DOHH2 (cell line): ENCODE results near the gene INF2.

Experiments
- EZH2phosphoT487 ChIP-seq: fragments of 200-600 bp; sonication (generic); IDR thresholded peaks from 2 replicates; pipeline ENCODE4 v1.6.1; 2017; ENCODE audit warnings: borderline replicate concordance, mild to moderate bottlenecking, antibody characterized with exemption, low read length, moderate library complexity, mixed read lengths
- TF ChIP-seq, protein P1 (sequence below): fragments of 200-600 bp; sonication (generic); IDR thresholded peaks from one replicate; pipeline ENCODE4 v1.5.1; 2014; ENCODE audit warnings: antibody characterized with exemption, mild to moderate bottlenecking, low read depth, low read length; ENCODE audit not compliant: poor library complexity, severe bottlenecking

DNA sequence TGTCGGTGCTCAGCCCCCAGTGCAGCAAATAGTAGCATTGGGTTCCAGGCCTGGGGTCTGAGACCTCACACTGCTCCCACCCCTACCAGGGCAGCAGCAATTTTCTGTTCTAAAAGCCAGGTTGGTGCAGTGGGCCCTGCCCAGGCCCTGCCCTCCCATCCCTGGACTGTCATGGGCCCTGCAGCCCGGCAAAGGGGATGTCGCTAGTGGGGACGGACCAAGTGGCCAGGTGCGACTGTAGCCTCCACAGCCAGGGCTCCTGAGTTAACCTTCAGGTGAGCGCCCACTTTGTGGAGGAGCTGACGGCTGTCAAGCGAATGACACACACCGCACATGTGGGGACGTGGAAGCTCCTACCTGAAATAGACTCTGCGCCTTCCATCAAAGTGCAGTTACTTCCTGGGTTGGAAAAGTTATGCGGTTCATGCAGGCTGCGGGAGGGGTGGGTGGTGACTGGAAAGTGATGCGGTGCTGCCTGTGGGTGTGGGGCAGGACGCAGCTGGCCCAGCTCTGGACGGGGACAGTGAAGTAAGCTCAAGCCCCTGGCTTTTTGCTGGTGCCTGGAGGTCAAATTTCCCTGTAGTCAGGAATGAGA, 1.5 kb downstream of the INF2 start:
- TF ChIP-seq, protein P1, sequence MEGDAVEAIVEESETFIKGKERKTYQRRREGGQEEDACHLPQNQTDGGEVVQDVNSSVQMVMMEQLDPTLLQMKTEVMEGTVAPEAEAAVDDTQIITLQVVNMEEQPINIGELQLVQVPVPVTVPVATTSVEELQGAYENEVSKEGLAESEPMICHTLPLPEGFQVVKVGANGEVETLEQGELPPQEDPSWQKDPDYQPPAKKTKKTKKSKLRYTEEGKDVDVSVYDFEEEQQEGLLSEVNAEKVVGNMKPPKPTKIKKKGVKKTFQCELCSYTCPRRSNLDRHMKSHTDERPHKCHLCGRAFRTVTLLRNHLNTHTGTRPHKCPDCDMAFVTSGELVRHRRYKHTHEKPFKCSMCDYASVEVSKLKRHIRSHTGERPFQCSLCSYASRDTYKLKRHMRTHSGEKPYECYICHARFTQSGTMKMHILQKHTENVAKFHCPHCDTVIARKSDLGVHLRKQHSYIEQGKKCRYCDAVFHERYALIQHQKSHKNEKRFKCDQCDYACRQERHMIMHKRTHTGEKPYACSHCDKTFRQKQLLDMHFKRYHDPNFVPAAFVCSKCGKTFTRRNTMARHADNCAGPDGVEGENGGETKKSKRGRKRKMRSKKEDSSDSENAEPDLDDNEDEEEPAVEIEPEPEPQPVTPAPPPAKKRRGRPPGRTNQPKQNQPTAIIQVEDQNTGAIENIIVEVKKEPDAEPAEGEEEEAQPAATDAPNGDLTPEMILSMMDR: no peak
- no peak for TF ChIP-seq EZH2phosphoT487
